WTC11 (cell line): ENCODE measurements around the gene C2orf72. TPM values are rescaled to one million over a fixed set of nuclear protein-coding genes. Genes with fewer than 3 reads are reported as not detected.
A peak's percentile ranks its signal among the peaks of the same experiment; 100 is the strongest.

Experiments used
- ATAC-seq: fragments of 200-7000 bp; cut with Tn5 transposase; 2 replicates; pipeline ENCODE4 v1.10.0; 2021; ENCODE audit warnings: mild to moderate bottlenecking, moderate library complexity
- CTCF ChIA-PET: fragments of 300-600 bp; sonication (Branson Sonifier 250); formaldehyde crosslinking; loops from one replicate; lab custom pipeline; 2021; ENCODE audit warnings: antibody characterized with exemption; lab: Charles Lee
- POLR2A ChIA-PET: fragments of 350-600 bp; sonication (Branson Sonifier 250); formaldehyde crosslinking; loops from one replicate; lab custom pipeline; 2021; ENCODE audit warnings: antibody characterized with exemption; lab: Charles Lee
- DNase-seq: peaks from one replicate; pipeline ENCODE4 v3.0.0; 2021; ENCODE audit warnings: low spot score
- H3K27ac Mint-ChIP-seq: 2 replicates; pipeline ENCODE4 v1.8.0; 2021; ENCODE audit warnings: mixed read lengths
- H3K27me3 Mint-ChIP-seq: 2 replicates; pipeline ENCODE4 v1.8.0; 2021; ENCODE audit warnings: low read depth, mild to moderate bottlenecking, moderate library complexity, mixed read lengths
- H3K36me3 Mint-ChIP-seq: 2 replicates; pipeline ENCODE4 v1.8.0; 2021; ENCODE audit warnings: mixed read lengths
- H3K4me1 Mint-ChIP-seq: 2 replicates; pipeline ENCODE4 v1.8.0; 2022; ENCODE audit warnings: mixed read lengths
- H3K4me3 Mint-ChIP-seq: 2 replicates; pipeline ENCODE4 v1.8.0; 2021; ENCODE audit warnings: mild to moderate bottlenecking, moderate library complexity, mixed read lengths
- H3K9me3 Mint-ChIP-seq: 2 replicates; pipeline ENCODE4 v1.8.0; 2021; ENCODE audit warnings: mixed read lengths
- ERG ChIP-seq: fragments of 250-450 bp; sonication (Bioruptor Pico); IDR thresholded peaks from 2 replicates; pipeline ENCODE4 v1.8.0; 2021; ENCODE audit warnings: mild to moderate bottlenecking
- FOXP4 ChIP-seq: sonication (generic); formaldehyde crosslinking; IDR thresholded peaks from 2 replicates; pipeline ENCODE4 v1.8.0; 2022; ENCODE audit warnings: mild to moderate bottlenecking, missing genetic modification reagents
- GABPB1 ChIP-seq: sonication (generic); formaldehyde crosslinking; IDR thresholded peaks from 2 replicates; pipeline ENCODE4 v1.8.1; 2023; ENCODE audit warnings: mild to moderate bottlenecking, missing genetic modification reagents
- IRF1 ChIP-seq: sonication (generic); formaldehyde crosslinking; IDR thresholded peaks from 2 replicates; pipeline ENCODE4 v1.8.0; 2023; ENCODE audit warnings: missing genetic modification reagents
- JUN ChIP-seq: sonication (generic); formaldehyde crosslinking; IDR thresholded peaks from 2 replicates; pipeline ENCODE4 v1.8.0; 2023; ENCODE audit warnings: mild to moderate bottlenecking, missing genetic modification reagents
- MLX ChIP-seq: sonication (generic); formaldehyde crosslinking; IDR thresholded peaks from 2 replicates; pipeline ENCODE4 v1.8.1; 2023; ENCODE audit warnings: mild to moderate bottlenecking, missing genetic modification reagents, moderate library complexity
- NFE2L1 ChIP-seq: sonication (generic); formaldehyde crosslinking; IDR thresholded peaks from 2 replicates; pipeline ENCODE4 v1.8.1; 2023; ENCODE audit warnings: missing genetic modification reagents
- PRRX2 ChIP-seq: fragments of 250-450 bp; sonication (Bioruptor Pico); IDR thresholded peaks from 2 replicates; pipeline ENCODE4 v1.8.0; 2021; ENCODE audit warnings: mild to moderate bottlenecking
- SMAD3 ChIP-seq: sonication (generic); formaldehyde crosslinking; IDR thresholded peaks from 2 replicates; pipeline ENCODE4 v1.8.0; 2022; ENCODE audit warnings: missing genetic modification reagents, mild to moderate bottlenecking, borderline replicate concordance
- TEAD4 ChIP-seq: sonication (generic); formaldehyde crosslinking; IDR thresholded peaks from 2 replicates; pipeline ENCODE4 v1.8.0; 2022; ENCODE audit warnings: mild to moderate bottlenecking, missing genetic modification reagents
- USF2 ChIP-seq: sonication (generic); formaldehyde crosslinking; IDR thresholded peaks from 2 replicates; pipeline ENCODE4 v1.8.1; 2023; ENCODE audit warnings: mild to moderate bottlenecking, missing genetic modification reagents, moderate library complexity
- ZMAT4 ChIP-seq: fragments of 250-450 bp; sonication (Bioruptor Pico); IDR thresholded peaks from 2 replicates; pipeline ENCODE4 v1.9.0; 2021; ENCODE audit warnings: mild to moderate bottlenecking
- total RNA-seq: library from RNA; stranded (reverse); gene quantifications from 3 replicates; pipeline ENCODE4 v1.2.3, GENCODE V29; 2021

C2orf72 gene
- total RNA-seq, 1 experiment from 2014 or later, result 1.7 TPM

- TF ChIP-seq FOXP4 (0 out of 2 replicates have a peak, but pooled peaks have one; percentile 21), TEAD4 (no peak), SMAD3 (CRISPR knock-in tag) (no peak)
- TF ChIP-seq, all 79 proteins: peak for 11
Measured at GRCh38 chr2:231056453-231057416, 19.4 kb downstream of the C2orf72 start, which contains the start of gene PSMD1 (continued).

GRCh38 chr2:231057590-231057989, 20.3 kb downstream of the C2orf72 start:
- H3K4me3 Mint-ChIP-seq, result peak overlapping the region; percentile 87
- ATAC-seq (no peak), DNase-seq (no peak)
- H3K27me3 Mint-ChIP-seq, result peaks cover 27% of the 10 kb centered on the region
- ChIA-PET POLR2A (interaction anchor here (0.6 kb wide), 1 partner anchor 224 kb away, joined by 3 read pairs; no protein-coding TSS in a partner anchor), CTCF (interaction anchor here (0.6 to 1.8 kb wide), 6 partner anchors 27 to 620 kb away, joined by 3 to 5 read pairs (median 3); partner anchors contain the start of gene SPATA3)
- H3K4me1 Mint-ChIP-seq, result peaks cover 20% of the 10 kb centered on the region
- peaks cover 16% of the 10 kb centered on the region for H3K36me3 Mint-ChIP-seq
- TF ChIP-seq MLX (CRISPR knock-in tag) (no peak), PRRX2 (no peak), ZMAT4 (CRISPR knock-in tag) (no peak), NFE2L1 (CRISPR knock-in tag) (no peak)
- H3K27ac Mint-ChIP-seq, result peak overlapping the region; percentile 83
- H3K9me3 Mint-ChIP-seq, result no peaks in the 10 kb centered on the region

GRCh38 chr2:231058761-231059550, 21.6 kb downstream of the C2orf72 start:
- TF ChIP-seq ERG (CRISPR knock-in tag), result no peak
- no peak for TF ChIP-seq GABPB1
- TF ChIP-seq JUN (CRISPR knock-in tag), result no peak
- no peak for TF ChIP-seq IRF1 (CRISPR knock-in tag)
- TF ChIP-seq USF2, result no peak
- TF ChIP-seq, all 79 proteins: peak for 0
- Mint-ChIP-seq H3K4me1 (peaks cover 18% of the 10 kb centered on the region), H3K27ac (peak overlapping the region; percentile 50), H3K4me3 (peak overlapping the region; percentile 87), H3K36me3 (peaks cover 30% of the 10 kb centered on the region), H3K9me3 (no peaks in the 10 kb centered on the region), H3K27me3 (peaks cover 13% of the 10 kb centered on the region)
- POLR2A ChIA-PET, result no interaction called here
- DNase-seq (no peak), ATAC-seq (no peak)
- CTCF ChIA-PET, result interaction anchor here (0.6 kb wide), 1 partner anchor 405 kb away, joined by 3 read pairs; the partner anchor contains the start of gene NCL
